Neural progenitor cell (in vitro differentiated cells): Measurements from ENCODE around the gene MEF2D.

Experiments used
- EZH2 ChIP-seq: fragments of 200-600 bp; sonication (generic); IDR thresholded peaks from 2 replicates; pipeline ENCODE4 v1.6.1; 2017; ENCODE audit warnings: antibody characterized with exemption, mild to moderate bottlenecking, moderate library complexity
- EZH2phosphoT487 ChIP-seq: fragments of 200-600 bp; sonication (generic); IDR thresholded peaks from 2 replicates; pipeline ENCODE4 v1.6.1; 2017; ENCODE audit warnings: antibody characterized with exemption
- TF ChIP-seq, protein P1 (sequence below): fragments of 200-600 bp; sonication (generic); IDR thresholded peaks from 2 replicates; pipeline ENCODE4 v1.5.1; 2017; ENCODE audit warnings: antibody characterized with exemption, mild to moderate bottlenecking

DNA sequence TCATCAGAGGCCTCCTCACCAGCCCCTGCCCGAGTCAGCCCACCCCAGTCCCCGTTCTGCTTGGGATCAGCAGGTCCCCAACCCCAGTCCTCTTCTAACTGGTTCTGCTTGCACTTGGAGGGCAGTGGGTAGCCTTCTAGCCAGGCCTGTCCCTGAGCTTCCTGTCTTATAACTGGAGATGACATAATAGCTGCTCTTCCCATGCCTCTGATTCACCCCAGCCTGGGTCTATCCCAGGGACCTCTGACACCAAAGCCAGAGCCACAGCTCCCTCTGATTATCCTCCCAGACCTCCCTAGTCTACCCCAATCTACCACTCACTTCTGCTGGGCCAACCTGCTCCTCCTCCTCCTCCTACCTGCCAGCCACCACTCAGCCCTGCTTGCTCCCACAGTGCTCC lies 40.4 kb upstream of the MEF2D start:
- TF ChIP-seq, protein P1, sequence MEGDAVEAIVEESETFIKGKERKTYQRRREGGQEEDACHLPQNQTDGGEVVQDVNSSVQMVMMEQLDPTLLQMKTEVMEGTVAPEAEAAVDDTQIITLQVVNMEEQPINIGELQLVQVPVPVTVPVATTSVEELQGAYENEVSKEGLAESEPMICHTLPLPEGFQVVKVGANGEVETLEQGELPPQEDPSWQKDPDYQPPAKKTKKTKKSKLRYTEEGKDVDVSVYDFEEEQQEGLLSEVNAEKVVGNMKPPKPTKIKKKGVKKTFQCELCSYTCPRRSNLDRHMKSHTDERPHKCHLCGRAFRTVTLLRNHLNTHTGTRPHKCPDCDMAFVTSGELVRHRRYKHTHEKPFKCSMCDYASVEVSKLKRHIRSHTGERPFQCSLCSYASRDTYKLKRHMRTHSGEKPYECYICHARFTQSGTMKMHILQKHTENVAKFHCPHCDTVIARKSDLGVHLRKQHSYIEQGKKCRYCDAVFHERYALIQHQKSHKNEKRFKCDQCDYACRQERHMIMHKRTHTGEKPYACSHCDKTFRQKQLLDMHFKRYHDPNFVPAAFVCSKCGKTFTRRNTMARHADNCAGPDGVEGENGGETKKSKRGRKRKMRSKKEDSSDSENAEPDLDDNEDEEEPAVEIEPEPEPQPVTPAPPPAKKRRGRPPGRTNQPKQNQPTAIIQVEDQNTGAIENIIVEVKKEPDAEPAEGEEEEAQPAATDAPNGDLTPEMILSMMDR, result no peak
- TF ChIP-seq EZH2phosphoT487 (no peak), EZH2 (no peak)
